GM19395 (cell line): ENCODE data around the gene ZNF462.

Experiments used
- ATAC-seq: cut with Tn5 transposase; IDR thresholded peaks from one replicate; pipeline ENCODE4 v1.9.1; 2021; ENCODE audit warnings: mild to moderate bottlenecking, moderate library complexity; ENCODE audit not compliant: unreplicated experiment

ZNF462 gene

DNA sequence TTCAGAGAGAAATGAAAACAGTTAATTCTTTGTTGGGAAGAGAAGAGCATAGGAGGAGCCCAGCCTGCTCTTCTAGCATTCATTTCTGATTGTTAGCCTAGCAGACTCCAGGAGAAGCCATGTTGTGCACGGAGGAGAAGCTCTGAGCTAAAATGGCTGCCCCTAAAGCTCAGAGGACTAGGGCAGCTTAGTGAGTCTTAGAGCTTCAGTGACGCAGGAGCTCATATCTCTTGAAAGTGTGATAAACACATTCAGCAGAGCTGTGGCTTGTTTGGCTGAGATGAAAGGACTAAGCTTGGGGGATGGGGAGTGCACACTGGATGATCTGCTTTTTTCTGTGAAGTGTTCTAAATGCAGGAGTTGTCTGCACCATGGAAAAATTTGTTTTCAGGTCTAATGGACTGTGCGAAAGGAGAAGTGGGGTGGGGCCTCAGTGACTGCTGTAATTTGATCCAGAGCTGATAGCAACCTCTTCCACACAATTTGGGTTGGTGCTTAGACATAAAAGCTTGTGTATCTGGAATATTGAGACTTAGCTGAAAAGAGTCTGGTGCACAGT, 58.5 kb downstream of the ZNF462 start:
- no peak for ATAC-seq

DNA sequence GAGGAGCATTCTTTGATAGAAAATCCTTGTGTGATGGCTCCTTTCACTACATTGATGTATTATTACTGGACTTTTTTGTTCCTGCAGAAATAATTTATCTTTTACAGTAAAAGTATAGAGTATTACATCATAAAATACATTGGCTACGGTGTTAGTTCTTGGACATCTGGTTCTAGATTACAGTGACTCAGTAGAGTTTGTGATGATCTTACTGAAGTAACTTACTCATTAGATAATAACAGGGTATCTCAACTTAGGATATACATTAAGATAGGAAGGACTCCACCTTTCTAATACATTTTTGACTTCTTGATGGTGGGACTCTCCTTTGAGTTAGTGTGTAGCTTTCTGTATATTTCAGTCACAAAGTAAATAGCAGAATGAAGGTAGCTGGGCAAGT, 59.1 kb downstream of the ZNF462 start:
- ATAC-seq, result no peak

DNA sequence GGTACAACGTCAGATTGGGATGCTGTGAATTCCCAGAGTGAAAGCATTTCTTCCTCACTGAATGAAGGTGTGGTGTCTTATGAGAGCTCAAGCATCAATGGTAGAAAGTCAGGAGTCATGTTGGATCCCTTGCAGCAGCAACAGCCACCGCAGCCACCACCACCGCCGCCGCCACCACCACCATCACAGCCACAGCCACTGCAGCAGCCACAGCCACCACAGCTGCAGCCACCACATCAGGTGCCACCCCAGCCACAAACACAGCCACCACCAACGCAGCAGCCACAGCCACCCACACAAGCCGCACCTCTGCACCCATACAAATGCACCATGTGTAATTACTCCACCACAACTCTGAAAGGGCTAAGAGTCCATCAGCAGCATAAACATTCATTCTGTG, 62.4 kb downstream of the ZNF462 start:
- no peak for ATAC-seq

DNA sequence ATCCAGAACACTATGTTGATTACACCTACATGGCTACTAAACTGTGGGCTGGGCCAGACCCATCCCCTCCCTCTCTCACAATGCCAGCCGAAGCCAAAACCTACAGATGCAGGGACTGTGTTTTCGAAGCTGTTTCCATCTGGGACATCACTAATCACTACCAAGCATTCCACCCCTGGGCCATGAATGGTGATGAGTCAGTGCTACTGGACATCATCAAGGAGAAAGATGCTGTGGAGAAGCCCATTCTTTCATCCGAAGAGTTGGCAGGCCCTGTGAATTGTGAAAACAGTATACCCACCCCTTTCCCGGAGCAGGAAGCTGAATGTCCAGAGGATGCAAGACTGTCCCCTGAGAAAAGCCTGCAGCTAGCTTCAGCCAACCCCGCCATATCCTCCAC, 65.0 kb downstream of the ZNF462 start:
- ATAC-seq, result no peak

DNA sequence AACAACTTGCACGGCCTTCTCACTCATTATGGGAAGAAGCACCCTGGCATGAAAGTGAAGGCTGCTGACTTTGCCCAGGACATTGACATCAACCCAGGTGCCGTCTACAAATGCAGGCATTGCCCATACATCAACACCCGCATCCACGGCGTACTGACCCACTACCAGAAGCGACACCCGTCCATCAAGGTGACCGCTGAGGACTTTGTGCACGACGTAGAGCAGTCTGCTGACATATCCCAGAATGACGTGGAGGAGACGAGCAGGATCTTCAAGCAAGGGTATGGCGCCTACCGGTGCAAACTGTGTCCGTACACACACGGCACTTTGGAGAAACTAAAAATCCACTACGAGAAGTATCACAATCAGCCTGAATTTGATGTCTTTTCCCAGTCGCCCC, 65.4 kb downstream of the ZNF462 start:
- no peak for ATAC-seq

DNA sequence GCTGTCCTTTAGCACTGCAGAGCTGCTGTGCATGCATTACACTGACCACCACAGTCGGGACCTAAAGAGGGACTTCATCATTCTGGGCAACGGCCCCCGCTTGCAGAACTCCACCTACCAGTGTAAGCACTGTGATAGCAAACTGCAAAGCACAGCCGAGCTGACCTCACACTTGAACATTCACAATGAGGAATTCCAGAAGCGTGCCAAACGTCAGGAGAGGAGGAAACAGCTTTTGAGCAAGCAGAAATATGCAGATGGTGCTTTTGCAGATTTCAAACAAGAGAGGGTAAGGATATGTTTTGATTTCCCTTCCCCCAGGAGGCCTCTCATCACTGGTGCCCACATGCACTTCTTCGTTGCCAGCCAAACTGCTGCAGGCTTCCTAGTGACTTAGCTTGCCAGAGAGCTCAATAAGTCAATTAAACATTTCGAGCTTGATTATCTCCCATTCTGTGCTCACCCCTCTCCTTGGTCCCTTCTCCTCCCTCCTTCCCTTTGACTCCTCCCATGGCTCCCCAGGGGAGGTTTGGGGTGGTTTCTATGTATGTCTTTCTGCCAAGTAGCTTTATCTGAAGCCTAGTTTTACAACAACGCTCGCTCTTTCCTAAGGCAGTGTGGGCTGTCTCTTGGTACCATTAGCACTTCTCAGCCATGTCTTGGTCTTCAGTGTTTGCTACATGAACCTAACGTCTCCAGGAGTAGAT, 66.7 kb downstream of the ZNF462 start:
- no peak for ATAC-seq

DNA sequence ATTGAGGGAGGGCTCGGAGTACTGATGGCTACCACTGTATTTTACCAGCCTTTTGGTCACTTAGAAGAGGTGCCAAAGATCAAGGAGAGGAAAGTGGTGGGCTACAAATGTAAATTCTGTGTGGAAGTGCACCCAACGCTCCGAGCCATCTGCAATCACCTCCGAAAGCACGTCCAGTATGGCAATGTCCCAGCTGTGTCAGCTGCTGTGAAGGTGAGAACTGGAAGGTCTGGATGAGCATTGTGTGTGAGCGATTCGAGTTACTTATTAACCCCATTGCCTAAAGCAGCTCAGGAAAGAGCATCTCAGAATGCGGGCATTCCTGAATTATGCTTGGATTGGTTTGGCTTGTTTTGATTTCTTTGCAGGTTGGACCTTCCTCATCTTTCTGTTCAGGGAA, 67.5 kb downstream of the ZNF462 start:
- no peak for ATAC-seq

DNA sequence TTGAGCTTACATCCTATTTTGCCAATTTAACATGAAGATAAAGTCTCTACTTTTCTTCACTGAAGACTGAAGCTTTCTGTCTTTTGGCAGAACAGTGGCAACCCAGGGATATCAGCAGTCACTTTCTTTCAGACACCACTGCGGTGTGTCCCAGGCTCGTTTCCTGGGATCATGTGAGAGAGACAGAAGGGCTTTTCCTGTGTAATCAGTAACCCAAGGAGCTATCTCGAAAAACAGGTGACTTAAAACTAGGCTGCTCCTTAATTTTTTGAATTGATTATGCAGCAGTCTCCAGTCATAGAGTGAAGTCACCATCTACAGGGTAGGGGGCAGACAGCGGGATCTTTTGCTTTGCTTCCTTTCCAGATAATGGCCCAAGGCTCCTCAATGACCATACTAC, 68.5 kb downstream of the ZNF462 start:
- no peak for ATAC-seq

DNA sequence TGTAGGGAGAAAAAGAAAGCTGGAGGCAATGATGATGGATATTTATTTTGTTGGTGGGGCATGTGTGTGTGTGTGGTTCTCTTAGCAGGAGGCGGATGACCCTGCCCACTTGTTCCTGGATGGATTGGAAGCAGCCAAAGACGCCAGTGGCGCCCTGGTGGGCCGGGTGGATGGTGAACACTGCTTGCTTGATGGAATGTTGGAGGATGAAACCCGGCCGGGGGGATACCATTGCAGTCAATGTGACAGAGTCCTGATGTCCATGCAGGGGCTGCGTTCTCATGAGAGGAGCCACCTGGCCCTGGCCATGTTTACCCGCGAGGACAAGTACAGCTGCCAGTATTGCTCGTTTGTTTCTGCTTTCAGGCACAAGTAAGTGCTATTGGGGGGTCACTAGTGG, 69.2 kb downstream of the ZNF462 start:
- no peak for ATAC-seq

DNA sequence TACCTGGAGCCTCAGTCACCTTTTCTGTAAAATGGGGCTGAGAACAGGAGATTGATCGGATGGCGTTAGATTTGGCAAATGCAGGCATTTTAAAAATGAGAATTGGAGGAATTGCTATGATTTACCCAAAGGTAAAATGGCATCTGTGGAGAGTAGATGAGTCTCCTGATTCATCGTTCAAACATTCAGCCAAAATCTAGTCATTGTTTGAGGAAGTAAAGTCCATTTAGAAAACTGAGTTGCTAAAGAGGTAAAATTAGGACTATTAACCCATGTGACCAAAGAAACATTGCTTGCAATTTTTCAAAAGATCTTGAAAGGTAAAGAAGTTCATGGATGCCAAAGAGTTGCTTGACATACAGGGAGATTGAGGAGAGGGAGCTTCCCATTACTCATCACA, 69.7 kb downstream of the ZNF462 start:
- ATAC-seq, result no peak

DNA sequence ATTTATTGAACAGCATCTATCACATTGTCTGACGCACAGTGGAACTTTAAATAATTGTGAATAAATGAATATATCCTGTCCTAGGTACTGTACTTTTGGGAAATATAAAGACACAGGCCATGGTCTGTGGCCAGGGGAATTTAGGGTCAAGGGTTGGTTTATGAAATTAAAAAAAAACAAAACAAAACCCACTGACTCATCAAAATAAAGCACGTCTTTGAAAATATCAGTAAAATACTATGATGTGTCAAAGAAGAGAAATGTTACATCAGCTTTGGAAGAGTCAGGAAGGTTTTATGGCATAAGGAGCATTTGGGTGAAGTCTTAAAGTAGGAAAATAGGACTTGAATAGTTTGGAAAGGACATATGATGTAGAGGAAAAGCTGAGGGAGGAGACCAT, 70.5 kb downstream of the ZNF462 start:
- no peak for ATAC-seq

DNA sequence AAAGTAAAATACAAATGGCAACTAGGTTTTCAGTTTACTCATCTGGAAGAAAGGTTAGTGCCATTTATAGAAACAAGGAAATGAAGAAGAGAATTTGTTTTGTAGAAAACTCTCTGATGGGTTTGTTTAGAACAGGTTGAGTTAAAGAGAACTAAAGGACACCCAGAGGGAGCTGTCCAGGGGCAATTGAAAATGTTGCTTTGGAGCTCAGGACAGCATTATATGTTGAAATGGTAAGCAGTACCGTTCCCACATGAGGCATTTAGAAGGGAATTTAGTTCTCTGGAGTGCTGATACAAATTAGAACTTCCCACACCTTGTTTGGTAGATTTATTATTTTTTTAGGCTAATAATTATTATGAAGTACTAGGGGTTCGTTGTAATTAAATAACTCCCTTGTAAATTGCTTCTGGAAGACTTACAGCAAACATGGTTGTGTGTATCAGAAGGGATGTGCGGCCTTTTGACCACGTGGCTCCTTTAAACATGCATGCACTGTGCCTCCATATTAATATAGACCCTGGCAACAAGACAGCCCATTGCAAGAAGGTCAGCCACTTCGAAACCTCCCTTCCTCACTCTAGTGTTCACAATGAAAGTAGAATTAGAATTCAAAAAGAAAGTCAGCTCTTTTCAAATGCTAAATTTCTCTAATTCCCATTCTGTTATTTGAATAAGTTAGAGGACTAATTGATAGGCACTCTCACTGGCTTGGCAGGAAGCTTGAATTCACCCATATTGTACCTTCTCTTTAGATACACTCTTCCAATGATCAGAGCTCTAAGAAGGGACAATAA, 71.7 kb downstream of the ZNF462 start:
- ATAC-seq, result no peak

DNA sequence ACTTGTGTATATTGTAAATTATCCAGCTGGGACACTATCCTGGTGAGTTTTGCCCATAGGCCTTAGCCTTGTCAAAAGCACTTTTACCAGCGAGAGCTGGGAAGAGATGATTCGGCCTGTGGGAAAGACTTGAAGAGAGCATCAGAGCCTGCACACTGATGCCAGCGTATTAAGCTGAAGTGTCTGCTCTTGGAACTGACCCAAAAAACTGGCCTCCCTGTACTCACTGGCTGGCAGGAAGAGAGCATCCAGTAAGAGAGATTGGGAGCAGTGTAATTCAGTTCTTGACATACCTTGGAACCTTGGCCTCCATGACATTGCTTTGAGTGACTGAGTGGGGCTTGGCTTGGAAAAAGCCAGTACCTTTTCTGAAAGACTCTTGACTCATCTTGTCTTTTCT, 73.7 kb downstream of the ZNF462 start:
- ATAC-seq, result no peak

DNA sequence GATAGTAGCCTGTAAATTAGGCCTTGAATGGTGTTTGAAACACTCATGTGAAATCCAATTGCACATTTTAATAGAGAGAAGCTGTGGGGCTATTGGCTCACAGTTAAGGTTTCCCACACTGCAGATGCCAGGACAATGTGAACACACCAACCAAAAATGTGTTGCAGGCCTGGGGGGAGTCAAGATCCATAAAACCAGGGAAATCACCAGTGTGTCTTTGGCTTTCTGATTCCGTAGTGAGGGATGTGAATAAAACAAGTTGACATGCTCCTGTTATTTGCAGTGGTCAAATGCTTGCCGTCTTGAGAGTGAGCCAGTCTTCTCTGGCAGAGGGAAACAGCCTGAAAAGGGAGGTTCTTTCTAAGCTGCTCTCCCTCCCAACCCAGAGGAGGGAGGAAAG, 79.0 kb downstream of the ZNF462 start:
- ATAC-seq, result no peak

DNA sequence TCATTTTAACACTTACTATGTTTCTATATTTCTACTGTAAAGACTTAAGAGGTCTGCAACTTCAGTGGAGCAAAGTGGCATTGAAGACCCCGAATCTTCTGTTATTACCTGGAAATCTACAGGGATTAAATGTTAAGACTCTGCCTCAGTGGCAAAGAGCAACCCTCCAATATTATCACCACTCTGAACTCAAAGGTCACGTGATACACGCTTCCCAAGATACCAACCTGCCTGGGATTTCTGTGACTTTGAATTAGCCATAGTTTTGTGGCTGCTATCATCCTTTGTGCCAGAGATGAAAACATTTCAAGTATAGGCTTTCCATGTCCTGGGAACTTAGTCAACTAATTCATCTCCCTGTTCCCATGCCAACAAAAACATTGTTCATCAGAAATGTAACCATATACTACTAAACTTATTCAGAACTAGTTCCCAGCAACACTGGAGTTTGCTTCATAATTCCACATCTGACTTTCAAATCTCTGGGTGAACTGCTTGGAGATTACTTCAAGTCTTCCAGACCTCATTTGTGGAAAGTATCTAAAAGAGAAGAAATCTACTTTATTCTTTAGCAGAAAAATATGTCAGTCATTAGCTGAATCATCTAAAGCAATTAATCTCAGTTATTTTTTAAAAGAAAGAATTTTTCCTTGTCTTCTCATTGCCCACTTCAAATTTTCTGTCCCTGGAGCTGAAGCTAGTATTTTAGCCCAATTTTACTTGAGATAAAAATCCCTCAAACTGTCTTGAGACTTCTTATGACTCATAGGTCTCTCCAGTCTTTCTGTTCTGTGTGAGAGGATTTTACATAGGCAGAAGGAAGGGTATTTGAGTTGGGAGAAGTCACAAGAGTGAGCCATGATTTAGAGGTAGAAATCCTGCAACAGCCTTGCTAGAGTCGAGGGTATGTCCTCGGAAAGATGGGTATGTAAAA, 83.0 kb downstream of the ZNF462 start:
- no peak for ATAC-seq

DNA sequence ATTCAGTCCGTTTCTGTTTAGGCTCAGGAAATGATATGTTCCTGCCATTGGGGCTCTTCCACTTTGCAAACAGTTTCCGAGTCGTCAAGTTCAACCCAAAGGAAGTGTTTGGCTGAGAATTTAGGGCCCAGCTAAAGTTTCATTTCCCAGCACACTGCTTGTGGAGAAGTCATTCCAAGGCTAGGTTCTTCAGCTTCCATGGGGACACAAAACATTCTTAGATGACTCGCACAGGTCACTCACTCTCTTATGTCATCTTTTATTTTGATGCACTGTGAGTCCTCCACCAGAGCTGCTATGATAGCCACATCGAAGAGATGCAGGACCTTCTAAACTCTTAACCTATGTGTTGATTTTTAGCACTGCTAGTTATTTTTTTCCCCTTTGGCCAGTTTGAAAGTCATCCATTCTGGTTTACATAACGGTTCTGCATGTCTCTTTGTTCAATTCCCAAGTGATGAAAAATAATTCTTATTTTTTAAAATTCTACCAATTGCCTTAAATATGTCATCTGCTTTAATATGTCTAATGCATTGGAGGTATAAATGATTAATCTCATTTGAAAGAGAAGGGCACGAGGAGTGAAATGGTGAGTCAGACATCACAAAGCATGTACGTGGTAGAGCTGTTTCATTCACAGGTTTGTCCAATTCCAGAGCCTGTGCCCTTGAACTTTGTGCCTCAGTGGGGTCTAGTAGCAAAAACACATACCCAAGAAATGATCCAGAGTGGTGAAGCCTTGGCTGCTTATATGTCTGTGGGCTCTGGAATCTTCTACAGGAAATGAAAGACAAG, 84.3 kb downstream of the ZNF462 start:
- no peak for ATAC-seq

DNA sequence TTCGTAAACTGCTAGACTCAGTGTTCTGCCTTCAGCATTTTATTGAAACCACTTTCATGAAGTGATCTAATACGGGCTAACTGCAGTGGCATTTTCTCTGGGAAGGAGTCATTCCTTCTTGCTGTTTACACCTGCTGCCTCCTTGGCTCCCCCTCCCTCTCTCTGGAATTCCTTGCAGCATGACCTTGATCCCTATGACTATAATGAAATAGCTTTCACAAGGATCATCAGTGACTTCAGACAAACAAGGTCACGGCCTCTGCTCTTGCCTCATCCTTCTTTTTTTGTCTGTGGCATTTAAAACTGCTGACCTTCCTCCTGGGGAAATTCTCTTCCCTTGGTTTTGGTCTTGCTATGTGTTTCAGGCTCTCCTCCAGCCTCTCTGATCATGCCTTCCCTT, 90.2 kb downstream of the ZNF462 start:
- ATAC-seq, result no peak

DNA sequence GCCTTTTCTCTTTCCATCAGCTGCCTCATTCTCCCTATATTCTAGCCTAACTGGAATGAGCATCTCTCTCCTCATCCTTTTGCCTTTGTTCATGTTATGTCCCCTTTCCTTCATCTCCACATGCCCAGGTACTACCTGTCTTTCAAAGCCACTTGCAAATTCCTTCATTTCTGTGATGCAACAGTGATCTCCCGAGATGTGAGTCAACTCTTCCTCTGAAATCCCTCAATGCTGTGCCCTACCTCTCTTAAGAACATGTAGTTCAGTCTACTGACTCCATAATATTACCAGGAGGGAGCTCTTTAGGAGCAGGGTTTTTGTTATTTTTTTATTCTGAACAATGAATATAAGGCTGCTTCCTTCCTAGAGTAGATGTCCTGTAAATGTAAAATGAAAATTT, 91.6 kb downstream of the ZNF462 start:
- no peak for ATAC-seq

DNA sequence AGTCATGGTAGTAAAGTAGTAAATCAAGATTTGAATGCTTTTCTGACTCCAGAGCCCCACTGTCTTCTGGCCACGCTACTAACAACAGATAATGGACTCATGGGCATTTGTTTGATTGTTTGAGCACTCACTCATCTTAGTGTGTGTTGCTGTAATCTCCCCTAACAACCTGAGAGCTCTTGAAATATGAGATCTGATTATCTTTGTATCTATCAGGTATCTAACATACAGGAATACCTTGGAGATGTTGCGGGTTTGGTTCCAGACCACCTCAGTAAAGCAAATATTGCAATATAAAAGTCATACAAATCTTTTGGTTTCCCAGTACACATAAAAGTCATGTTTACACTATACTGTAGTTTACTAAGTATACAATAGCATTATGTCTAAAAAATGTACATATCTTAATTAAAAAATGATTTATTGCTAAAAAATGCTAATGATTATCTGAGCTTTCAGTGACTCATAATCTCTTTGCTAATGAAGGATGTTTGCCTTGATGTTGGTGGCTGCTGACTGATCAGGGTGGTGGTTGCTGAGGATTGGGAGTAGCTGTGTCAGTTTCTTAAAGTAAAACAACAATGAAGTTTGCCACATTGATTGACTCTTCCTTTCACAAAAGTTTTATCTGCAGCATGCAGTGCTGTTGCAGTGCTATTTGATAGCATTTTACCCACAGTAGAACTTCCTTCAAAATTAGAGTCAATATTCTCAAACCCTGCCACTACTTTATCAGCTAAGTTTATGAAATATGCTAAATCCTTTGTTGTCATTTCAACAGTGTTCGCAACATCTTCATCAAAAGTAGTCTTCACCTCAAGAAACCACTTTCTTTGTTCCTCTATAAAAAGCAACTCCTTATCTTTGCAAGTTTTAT, 92.2 kb downstream of the ZNF462 start:
- no peak for ATAC-seq
